Right lobe of liver (tissue), 6 donors: ENCODE data around the gene UGT1A9. TPM values are rescaled to one million over a fixed set of nuclear protein-coding genes. Genes with fewer than 3 reads are reported as not detected.

Experiments used
- ATAC-seq, 4 donors: fragments of 200-7000 bp; cut with Tn5 transposase; one replicate each; pipeline ENCODE4 v1.9.1; 2020; ENCODE audit warnings: mild to moderate bottlenecking in 4 of 4, moderate library complexity in 4 of 4
- DNase-seq, 3 donors: peaks; one replicate each; pipeline ENCODE4 v3.0.0-alpha.2; 2020
- H3K27ac ChIP-seq, 3 donors: fragments of 200-600 bp; one replicate each; pipeline ENCODE4 v1.8.0; 2022
- H3K27me3 ChIP-seq, 2 donors: fragments of 200-600 bp; one replicate each; pipeline ENCODE4 v1.8.0; 2022
- H3K36me3 ChIP-seq, 4 donors: fragments of 200-600 bp; sonication (generic) in 1 of 4; one replicate each; pipeline versions ENCODE4 v1.5.1 to v1.8.0; 2017 to 2022; ENCODE audit warnings: control low read depth in 1 of 4
- H3K4me1 ChIP-seq, 4 donors: fragments of 200-600 bp; sonication (generic) in 1 of 4; one replicate each; pipeline versions ENCODE4 v1.5.1 to v1.8.0; 2017 to 2022; ENCODE audit warnings: control low read depth in 1 of 4
- H3K4me3 ChIP-seq, 3 donors: fragments of 200-600 bp; one replicate each; pipeline ENCODE4 v1.8.0; 2022
- H3K9me3 ChIP-seq, 4 donors: fragments of 200-600 bp; sonication (generic) in 1 of 4; one replicate each; pipeline versions ENCODE4 v1.5.1 to v1.8.0; 2017 to 2022; ENCODE audit warnings: control low read depth in 1 of 4
- CTCF ChIP-seq, 4 donors: fragments of 200-600 bp in 3 of 4; fragments of 450-650 bp in 1 of 4; IDR thresholded peaks; one replicate each; pipeline versions ENCODE4 v1.5.1 to v1.8.0; 2016 to 2022; ENCODE audit warnings: antibody characterized with exemption in 4 of 4, mild to moderate bottlenecking in 2 of 4
- POLR2A ChIP-seq: fragments of 450-650 bp; IDR thresholded peaks from one replicate; pipeline ENCODE4 v1.6.1; 2017; ENCODE audit warnings: antibody characterized with exemption, mild to moderate bottlenecking
- WGBS: methylation state at CpG from one replicate; pipeline ENCODE4 v1.1.6; 2018; ENCODE audit warnings: low coverage, low lambda C conversion rate; ENCODE audit not compliant: insufficient coverage; ENCODE audit errors: missing lambda C conversion rate; 5-methylcytosine and 5-hydroxymethylcytosine counted together
- intact Hi-C, 2 donors: fragments of 100-400 bp; cut with DNase I; formaldehyde crosslinking; loops; one replicate each; pipeline versions ENCODE4 v1.11.2 to v1.14.1; 2022
- total RNA-seq, 6 experiments: library from RNA; depleted of rRNA in 2 of 6; stranded (reverse); fragments of >200 nt in 2 of 6; fragmentation: NEBNext Ultra II Directional in 3 of 6; extraction: Animal tissue kit (Norgen Biotek cat#: 25700) in 3 of 6; gene quantifications; one replicate each; pipeline versions ENCODE4 v1.1.0 to v1.2.4, GENCODE V29; 2016 to 2023
- donor health status: DM: no; HTN: yes; CAD: no.
- donor health status: DM: no; HTN: no; CAD: no.
- donor health status: DM: no; HTN: no; CAD: no.
- donor health status: DM: no; HTN: yes; CAD: no.
- donor health status: DM: no; HTN: yes; CAD: no.

Gene UGT1A9
- total RNA-seq, 6 experiments from 2014 or later = 91.6 to 365 (median 108) TPM

GRCh38 chr2:233791151-233791882 is 119.6 kb downstream of the UGT1A9 start:
- no peaks in the 10 kb centered on the region for H3K36me3 ChIP-seq
- WGBS = 82% methylated on average over 16 of the region's 18 CpGs
- intact Hi-C loops = no loop called here
- DNase-seq (no peak), ATAC-seq (no peak)
- H3K27ac ChIP-seq = no peak overlapping the region
- no peaks in the 10 kb centered on the region for H3K27me3 ChIP-seq
- no peak overlapping the region for H3K4me3 ChIP-seq
- no peaks in the 10 kb centered on the region for H3K4me1 ChIP-seq
- no peaks in the 10 kb centered on the region for H3K9me3 ChIP-seq
- TF ChIP-seq POLR2A (no peak), CTCF (IDR thresholded peaks at IDR 0.05) (no peak)

- intact Hi-C loops = no loop called here
These were observed 120.2 kb downstream of the UGT1A9 start for GRCh38 chr2:233791883-233792329.

GRCh38 chr2:233792720-233793119 is 121.0 kb downstream of the UGT1A9 start:
- no peak for DNase-seq

More at GRCh38 chr2:233791883-233792329, 120.2 kb downstream of the UGT1A9 start:
- ATAC-seq (no peak), DNase-seq (no peak)
- Histone ChIP-seq H3K4me3 (no peak overlapping the region), H3K36me3 (no peaks in the 10 kb centered on the region), H3K4me1 (no peaks in the 10 kb centered on the region), H3K27ac (no peak overlapping the region), H3K9me3 (no peaks in the 10 kb centered on the region), H3K27me3 (no peaks in the 10 kb centered on the region)
- TF ChIP-seq CTCF (IDR thresholded peaks at IDR 0.05) (no peak), POLR2A (no peak)
- 72% methylated on average over 8 of the region's 9 CpGs for WGBS

GRCh38 chr2:233793465-233794127 is 121.9 kb downstream of the UGT1A9 start:
- DNase-seq (no peak), ATAC-seq (no peak)
- no peak overlapping the region for H3K27ac ChIP-seq
- TF ChIP-seq POLR2A (no peak), CTCF (IDR thresholded peaks at IDR 0.05) (no peak)
- intact Hi-C loops = no loop called here
- no peak overlapping the region for H3K4me3 ChIP-seq
- no peaks in the 10 kb centered on the region for H3K36me3 ChIP-seq
- no peaks in the 10 kb centered on the region for H3K4me1 ChIP-seq
- no peaks in the 10 kb centered on the region for H3K27me3 ChIP-seq
- WGBS = 81% methylated on average over 3 of the region's 18 CpGs
- H3K9me3 ChIP-seq = no peaks in the 10 kb centered on the region

More at GRCh38 chr2:233792720-233793119, 121.0 kb downstream of the UGT1A9 start:
- Histone ChIP-seq H3K4me3 (no peak overlapping the region), H3K9me3 (no peaks in the 10 kb centered on the region), H3K36me3 (no peaks in the 10 kb centered on the region), H3K4me1 (no peaks in the 10 kb centered on the region), H3K27me3 (no peaks in the 10 kb centered on the region), H3K27ac (no peak overlapping the region)
- no peak for TF ChIP-seq POLR2A
- TF ChIP-seq CTCF (IDR thresholded peaks at IDR 0.05) = no peak
- intact Hi-C loops = no loop called here
- no peak for ATAC-seq
- WGBS = 90% methylated on average over 7 of the region's 7 CpGs
